Measurements from ENCODE around the gene RGPD6. TPM values are rescaled to one million over a fixed set of nuclear protein-coding genes. Genes with fewer than 3 reads are reported as not detected.
"Not testable (repeated sequence)": the region's sequence is repeated elsewhere in the genome, so short reads cannot be mapped to it uniquely, and the experiment has no call there.

Gene RGPD6
- 11.2 and 13.5 TPM in 2 replicates for total RNA-seq (2014; rRNA removed; shearing (Covaris generic))
- polyA plus RNA-seq (2015; cell fraction: cytosol; rRNA removed), result 4.8 and 7.6 TPM in 2 replicates
- polyA plus RNA-seq (2015; cell fraction: nucleus; rRNA removed), result 16.9 and 37.1 TPM in 2 replicates

GRCh38 chr2:110576763-110577416, at the start of gene RGPD6:
Gene RGPD6, minus strand, starts transcription at chr2:110577222. Its CDS starts 198 bp downstream, at chr2:110577024.
- in situ Hi-C loops (cut with HindIII; ENCODE audit: low pct_unique_long_range_greater_than_20kb, low sequenced_read_pairs); DNase-seq (ENCODE audit: low read depth, low spot score): not testable (repeated sequence)

- DNase-seq (ENCODE audit: low read depth, low spot score); in situ Hi-C loops (cut with HindIII; ENCODE audit: low pct_unique_long_range_greater_than_20kb, low sequenced_read_pairs): not testable (repeated sequence)
These were observed 42.4 kb upstream of the RGPD6 start for GRCh38 chr2:110619326-110619939.

- in situ Hi-C loops (cut with HindIII; ENCODE audit: low pct_unique_long_range_greater_than_20kb, low sequenced_read_pairs); DNase-seq (ENCODE audit: low read depth, low spot score): not testable (repeated sequence)
These were observed 36.9 kb upstream of the RGPD6 start for GRCh38 chr2:110613927-110614326.

DNA sequence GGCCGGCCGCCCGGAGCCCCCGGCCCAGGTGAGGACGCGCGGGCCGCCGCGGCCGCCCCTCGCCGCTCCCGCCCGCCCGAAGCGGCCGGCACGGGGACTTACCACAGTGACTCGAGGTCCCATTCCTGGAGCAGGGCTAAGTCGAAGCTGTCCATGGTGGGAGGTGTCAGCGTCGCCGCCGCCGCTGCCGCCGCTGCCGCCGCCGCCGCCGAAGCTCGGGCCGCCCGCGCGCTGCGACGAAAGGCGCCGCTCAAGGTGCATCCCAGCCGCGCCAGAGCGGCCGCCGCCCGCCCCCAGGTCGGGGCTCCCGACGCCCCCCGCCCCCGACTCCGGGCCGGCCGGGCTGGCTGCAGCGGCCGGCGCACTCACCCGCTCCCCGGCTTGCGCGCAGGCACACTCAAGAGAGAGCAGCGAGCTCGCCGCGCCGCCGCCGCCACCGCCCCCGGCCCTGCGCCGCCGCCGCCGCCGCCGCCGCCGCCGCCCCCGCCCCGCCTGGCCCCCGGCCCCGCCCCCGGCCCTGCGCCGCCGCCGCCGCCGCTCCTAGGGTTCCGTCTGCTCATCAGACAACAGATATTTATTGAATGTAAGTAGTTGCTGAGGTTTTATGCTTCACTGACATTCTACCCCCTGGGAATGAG, 33.7 kb upstream of the RGPD6 start:
- DNase-seq (ENCODE audit: low read depth, low spot score); in situ Hi-C loops (cut with HindIII; ENCODE audit: low pct_unique_long_range_greater_than_20kb, low sequenced_read_pairs): not testable (repeated sequence)

GRCh38 chr2:110609843-110610612, 33.0 kb upstream of the RGPD6 start:
- DNase-seq (ENCODE audit: low read depth, low spot score); in situ Hi-C loops (cut with HindIII; ENCODE audit: low pct_unique_long_range_greater_than_20kb, low sequenced_read_pairs): not testable (repeated sequence)

- in situ Hi-C loops (cut with HindIII; ENCODE audit: low pct_unique_long_range_greater_than_20kb, low sequenced_read_pairs); DNase-seq (ENCODE audit: low read depth, low spot score): not testable (repeated sequence)
These were observed 31.9 kb upstream of the RGPD6 start for GRCh38 chr2:110608788-110609502.

DNA sequence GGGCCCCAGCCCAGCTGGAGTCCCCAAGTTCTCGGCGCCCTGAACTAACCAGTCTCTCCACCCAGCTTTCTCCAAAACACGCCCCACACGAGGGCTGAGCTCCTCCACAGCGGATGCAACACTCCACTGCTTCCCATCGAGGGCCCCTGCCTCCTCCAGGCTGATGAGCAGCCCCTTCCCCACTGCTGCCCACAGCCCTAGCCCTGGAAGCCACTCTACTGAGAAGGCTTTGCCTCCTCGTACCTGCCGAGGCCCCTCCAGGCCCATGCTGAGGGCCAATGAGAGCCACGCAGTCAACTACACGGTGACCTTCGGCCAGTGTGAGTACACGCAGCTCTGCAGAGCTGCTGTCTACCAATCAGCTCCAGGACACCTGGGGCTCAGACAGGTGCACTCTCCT, 28.0 kb upstream of the RGPD6 start:
- DNase-seq (ENCODE audit: low read depth, low spot score); in situ Hi-C loops (cut with HindIII; ENCODE audit: low pct_unique_long_range_greater_than_20kb, low sequenced_read_pairs): not testable (repeated sequence)

- DNase-seq (ENCODE audit: low read depth, low spot score); in situ Hi-C loops (cut with HindIII; ENCODE audit: low pct_unique_long_range_greater_than_20kb, low sequenced_read_pairs): not testable (repeated sequence)
These were observed 27.0 kb upstream of the RGPD6 start for GRCh38 chr2:110603917-110604591.

DNA sequence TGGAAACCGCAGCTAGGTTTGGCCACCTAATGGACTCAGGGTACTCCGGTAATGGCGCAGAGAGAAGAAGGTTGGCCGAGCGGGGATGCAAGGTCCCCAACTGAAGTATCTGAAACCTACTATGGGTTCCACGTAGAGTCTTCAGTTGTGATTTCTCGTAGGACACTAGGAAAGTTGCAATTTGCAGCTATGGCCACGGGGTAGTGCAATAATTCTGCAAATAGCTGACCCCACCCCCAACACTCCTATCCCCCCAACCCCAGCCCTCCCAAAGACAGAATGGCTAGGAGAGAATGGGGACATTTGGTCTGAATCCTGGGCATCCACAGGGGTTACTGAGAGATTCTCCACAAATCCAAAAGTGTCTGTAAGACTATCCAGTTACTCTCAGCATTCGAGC, 25.1 kb upstream of the RGPD6 start:
- in situ Hi-C loops (cut with HindIII; ENCODE audit: low pct_unique_long_range_greater_than_20kb, low sequenced_read_pairs); DNase-seq (ENCODE audit: low read depth, low spot score): not testable (repeated sequence)

GRCh38 chr2:110591973-110592372, 15.0 kb upstream of the RGPD6 start:
- DNase-seq (ENCODE audit: low read depth, low spot score); in situ Hi-C loops (cut with HindIII; ENCODE audit: low pct_unique_long_range_greater_than_20kb, low sequenced_read_pairs): not testable (repeated sequence)

DNA sequence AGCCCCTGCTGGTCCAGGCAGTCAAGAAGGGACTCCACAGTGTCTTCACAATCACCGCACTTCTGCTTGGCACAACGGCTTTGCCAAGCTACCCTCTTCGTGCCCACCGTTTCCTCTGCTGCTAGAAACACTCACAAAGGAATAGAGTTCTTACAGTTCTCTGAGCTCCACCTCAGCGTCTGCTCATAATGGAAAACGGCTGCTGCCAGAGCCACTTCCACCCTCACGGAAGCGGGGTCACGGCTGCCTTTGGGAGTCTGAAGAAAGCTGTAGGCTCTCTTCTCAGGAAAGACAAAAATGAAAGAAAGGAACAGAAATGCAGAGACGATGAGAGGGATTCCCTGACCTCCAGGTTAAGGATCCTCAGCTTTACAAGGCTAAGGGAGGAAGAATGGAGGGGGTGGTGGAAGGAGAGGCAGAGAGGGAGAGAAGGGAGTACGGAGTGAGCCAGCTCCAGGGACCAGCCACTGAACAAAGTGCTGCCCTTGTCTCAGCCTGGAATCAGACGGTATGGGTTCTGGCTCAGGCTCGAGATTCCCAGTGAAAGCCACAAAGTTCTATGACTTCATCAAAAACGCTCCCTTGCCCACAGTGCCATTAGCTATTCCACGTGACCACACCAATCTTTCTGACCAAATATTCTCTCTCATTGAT, 12.8 kb upstream of the RGPD6 start:
- DNase-seq (ENCODE audit: low read depth, low spot score); in situ Hi-C loops (cut with HindIII; ENCODE audit: low pct_unique_long_range_greater_than_20kb, low sequenced_read_pairs): not testable (repeated sequence)

- not testable (repeated sequence) for DNase-seq (ENCODE audit: low read depth, low spot score)
These were observed 11.5 kb upstream of the RGPD6 start for GRCh38 chr2:110588520-110588919.

GRCh38 chr2:110579216-110579965, 2.4 kb upstream of the RGPD6 start:
- in situ Hi-C loops (cut with HindIII; ENCODE audit: low pct_unique_long_range_greater_than_20kb, low sequenced_read_pairs), result not testable (repeated sequence)

More at GRCh38 chr2:110588520-110588919, 11.5 kb upstream of the RGPD6 start:
- in situ Hi-C loops (cut with HindIII; ENCODE audit: low pct_unique_long_range_greater_than_20kb, low sequenced_read_pairs), result not testable (repeated sequence)

GRCh38 chr2:110578429-110578828, 1.4 kb upstream of the RGPD6 start:
- DNase-seq (ENCODE audit: low read depth, low spot score); in situ Hi-C loops (cut with HindIII; ENCODE audit: low pct_unique_long_range_greater_than_20kb, low sequenced_read_pairs): not testable (repeated sequence)

More at GRCh38 chr2:110579216-110579965, 2.4 kb upstream of the RGPD6 start:
- not testable (repeated sequence) for DNase-seq (ENCODE audit: low read depth, low spot score)

- in situ Hi-C loops (cut with HindIII; ENCODE audit: low pct_unique_long_range_greater_than_20kb, low sequenced_read_pairs); DNase-seq (ENCODE audit: low read depth, low spot score): not testable (repeated sequence)
These were observed 77.2 kb downstream of the RGPD6 start for GRCh38 chr2:110499755-110500377.

Measured in SK-MEL-5 (cell line).